ENCODE measurements around the gene DHCR7.

Gene DHCR7, protein sequence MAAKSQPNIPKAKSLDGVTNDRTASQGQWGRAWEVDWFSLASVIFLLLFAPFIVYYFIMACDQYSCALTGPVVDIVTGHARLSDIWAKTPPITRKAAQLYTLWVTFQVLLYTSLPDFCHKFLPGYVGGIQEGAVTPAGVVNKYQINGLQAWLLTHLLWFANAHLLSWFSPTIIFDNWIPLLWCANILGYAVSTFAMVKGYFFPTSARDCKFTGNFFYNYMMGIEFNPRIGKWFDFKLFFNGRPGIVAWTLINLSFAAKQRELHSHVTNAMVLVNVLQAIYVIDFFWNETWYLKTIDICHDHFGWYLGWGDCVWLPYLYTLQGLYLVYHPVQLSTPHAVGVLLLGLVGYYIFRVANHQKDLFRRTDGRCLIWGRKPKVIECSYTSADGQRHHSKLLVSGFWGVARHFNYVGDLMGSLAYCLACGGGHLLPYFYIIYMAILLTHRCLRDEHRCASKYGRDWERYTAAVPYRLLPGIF

DNA sequence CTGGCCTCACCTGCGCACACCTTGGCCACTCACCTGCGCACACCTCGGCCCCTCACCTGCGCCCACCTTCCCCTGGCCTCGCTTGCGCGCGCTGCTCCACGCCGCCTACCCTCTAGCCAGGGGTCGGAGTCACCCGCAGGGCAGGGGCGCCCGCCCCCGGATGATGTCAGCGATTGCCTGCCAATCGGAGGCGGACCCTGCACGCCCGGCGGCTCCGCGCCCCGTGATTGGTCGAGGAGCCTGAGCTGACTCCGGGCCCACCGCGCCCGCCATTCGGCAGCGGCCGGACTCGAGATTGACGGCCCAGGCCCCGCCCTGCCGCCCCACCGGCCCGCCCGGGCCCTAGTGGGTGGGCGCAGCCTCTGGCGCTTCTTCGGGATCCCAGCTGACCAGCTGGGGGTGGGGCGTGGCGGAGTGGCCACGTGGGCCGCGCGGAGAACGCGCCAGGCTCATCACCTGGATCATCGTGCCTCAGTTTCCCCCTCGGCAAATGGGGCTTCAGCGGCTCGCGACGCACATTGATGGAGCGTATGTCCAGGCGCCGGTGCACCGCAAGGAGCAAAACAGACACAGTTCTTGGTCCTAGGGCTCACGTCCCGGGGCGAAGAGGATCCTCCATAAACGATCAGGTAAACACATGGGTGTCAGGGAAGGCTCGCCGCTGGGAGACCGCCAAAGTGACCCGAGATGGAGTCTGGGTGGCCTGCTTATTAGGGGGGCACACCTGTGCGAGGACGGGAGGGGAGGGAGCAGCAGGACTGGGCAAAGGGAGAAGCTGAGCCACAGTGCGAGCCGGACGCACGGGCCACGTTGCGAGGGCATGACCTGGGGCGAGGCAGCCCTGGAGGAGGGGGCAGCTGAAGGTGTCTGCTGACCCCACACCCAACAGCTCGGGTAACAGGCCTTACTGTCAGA lies at the start of gene DHCR7:
Gene DHCR7 (minus strand): TSS at position 137 of the 915 bp plus-strand sequence. CDS start 3,441 bp downstream, outside the sequence.
- H3K4me3 ChIP-seq (ENCODE audit: low read depth, low read length) = peak within 1 kb of the TSS; percentile 85
- DNase-seq (ENCODE audit: low read depth) = peak; percentile 76
- TF ChIP-seq, protein P1, sequence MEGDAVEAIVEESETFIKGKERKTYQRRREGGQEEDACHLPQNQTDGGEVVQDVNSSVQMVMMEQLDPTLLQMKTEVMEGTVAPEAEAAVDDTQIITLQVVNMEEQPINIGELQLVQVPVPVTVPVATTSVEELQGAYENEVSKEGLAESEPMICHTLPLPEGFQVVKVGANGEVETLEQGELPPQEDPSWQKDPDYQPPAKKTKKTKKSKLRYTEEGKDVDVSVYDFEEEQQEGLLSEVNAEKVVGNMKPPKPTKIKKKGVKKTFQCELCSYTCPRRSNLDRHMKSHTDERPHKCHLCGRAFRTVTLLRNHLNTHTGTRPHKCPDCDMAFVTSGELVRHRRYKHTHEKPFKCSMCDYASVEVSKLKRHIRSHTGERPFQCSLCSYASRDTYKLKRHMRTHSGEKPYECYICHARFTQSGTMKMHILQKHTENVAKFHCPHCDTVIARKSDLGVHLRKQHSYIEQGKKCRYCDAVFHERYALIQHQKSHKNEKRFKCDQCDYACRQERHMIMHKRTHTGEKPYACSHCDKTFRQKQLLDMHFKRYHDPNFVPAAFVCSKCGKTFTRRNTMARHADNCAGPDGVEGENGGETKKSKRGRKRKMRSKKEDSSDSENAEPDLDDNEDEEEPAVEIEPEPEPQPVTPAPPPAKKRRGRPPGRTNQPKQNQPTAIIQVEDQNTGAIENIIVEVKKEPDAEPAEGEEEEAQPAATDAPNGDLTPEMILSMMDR (IDR thresholded peaks at IDR 0.05; ENCODE audit: control insufficient read depth, extremely low read depth, insufficient read depth) = no peak

DNA sequence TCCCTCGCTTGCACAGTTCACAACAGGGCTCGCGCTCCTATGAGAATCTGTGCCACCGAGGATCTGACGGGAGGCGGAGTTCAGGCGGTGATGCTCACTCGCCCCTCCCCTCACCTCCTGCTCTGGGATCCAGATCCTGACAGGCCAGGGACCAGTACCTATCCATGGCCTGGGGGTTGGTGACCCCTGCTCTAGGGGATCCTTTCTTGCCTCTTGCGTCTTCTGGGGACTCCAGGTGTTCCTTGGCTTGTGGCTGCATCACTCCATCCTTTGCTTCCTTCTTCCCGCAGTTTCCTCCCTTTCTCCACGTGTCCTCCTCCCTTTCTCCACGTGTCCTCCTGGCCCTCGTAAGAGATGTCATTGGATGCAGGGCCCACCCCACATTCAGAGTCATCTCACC lies 48.2 kb upstream of the DHCR7 start:
- no peak for DNase-seq (ENCODE audit: low read depth)
- H3K4me3 ChIP-seq (ENCODE audit: low read depth, low read length) = no peak overlapping the region
- TF ChIP-seq, protein P1 (IDR thresholded peaks at IDR 0.05; ENCODE audit: control insufficient read depth, extremely low read depth, insufficient read depth) = no peak

DNA sequence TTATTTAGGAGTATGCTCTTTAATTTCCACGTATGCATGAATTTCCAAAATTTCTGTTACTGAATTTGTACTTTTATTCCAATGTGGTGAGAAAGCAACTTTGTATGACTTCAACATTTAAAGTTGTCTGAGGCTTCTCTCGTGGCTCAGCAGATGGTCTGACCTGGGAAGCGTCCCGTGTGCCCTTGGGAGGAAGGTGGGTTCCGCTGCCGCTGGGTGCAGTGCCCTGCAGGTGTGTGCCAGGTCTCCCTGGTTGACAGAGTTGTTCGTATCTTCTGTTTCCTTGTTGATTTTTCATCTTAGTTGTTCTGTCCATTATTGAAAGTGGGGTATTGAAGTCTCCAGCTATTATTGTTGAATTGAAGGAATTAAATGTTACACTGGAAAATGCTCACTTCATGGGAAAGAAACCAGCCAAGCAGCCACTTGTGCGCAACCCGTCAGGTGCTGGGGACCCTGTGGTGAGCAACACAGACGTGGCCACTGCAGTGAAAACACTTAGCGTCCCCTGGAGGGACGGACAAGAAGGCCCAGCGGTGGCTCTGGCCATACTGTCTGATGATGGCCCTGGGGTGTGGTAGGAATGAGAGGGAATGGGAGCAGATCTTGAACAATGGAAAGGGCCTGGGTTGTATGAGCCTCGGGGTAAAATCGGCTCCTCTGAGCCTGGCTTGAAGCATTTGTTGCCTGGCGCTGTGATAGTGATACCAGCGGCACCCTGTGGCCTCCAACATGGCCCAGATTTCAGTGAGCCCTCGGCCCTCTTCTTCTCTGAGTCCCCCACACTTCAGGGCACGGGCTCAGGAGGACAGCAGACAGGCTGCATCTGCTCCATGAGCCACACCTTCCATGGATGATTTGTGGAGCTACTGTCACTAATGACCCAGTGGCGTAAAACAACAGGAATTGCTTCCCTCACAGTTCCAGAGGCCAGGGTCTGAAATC lies 47.4 kb upstream of the DHCR7 start:
- no peak for DNase-seq (ENCODE audit: low read depth)
- H3K4me3 ChIP-seq (ENCODE audit: low read depth, low read length) = no peak overlapping the region
- TF ChIP-seq, protein P1 (IDR thresholded peaks at IDR 0.05; ENCODE audit: control insufficient read depth, extremely low read depth, insufficient read depth) = no peak

DNA sequence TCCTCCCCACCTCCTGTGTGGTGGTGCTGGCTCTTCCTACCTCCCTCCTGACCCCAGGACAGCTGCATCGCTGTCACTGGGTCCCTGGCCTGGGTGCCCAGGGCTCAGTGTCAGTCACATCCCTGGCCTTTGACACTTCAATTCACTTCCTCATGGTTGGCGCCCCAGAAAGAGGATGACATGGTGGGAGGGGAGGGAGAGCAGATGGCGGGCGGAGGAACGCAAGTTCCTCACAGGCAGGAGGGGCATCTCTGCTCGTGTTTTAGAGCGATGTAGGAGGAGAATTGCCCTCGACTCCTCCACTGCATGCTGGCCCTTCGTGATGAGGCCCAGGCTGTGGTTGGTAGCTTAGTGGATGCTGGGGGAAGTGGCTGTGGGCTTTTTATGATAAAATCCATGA lies 43.7 kb upstream of the DHCR7 start:
- TF ChIP-seq, protein P1 (IDR thresholded peaks at IDR 0.05; ENCODE audit: control insufficient read depth, extremely low read depth, insufficient read depth) = no peak
- no peak for DNase-seq (ENCODE audit: low read depth)
- no peak overlapping the region for H3K4me3 ChIP-seq (ENCODE audit: low read depth, low read length)

DNA sequence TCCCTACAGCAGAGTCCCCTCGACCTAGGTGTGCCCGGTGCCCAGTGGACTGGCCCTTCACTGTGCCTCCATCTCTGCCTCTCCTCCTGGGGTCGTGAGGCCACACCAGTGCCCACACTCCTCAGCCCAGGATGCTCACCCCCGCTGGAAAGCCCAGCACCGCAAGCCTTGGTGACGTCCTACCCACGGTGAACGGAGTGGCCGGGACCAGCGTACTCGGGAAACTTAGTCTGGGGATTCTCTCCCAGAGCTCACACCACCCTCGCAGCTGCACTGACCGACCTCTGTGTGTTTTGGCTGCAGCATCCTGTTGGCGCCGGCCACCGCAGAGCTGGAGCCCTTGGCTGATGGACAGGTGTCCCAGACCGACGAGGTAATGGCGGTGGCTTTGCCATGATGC lies 43.3 kb upstream of the DHCR7 start:
- no peak for DNase-seq (ENCODE audit: low read depth)
- TF ChIP-seq, protein P1 (IDR thresholded peaks at IDR 0.05; ENCODE audit: control insufficient read depth, extremely low read depth, insufficient read depth) = no peak
- no peak overlapping the region for H3K4me3 ChIP-seq (ENCODE audit: low read depth, low read length)

Data from LNCaP clone FGC (cell line).